ENCODE measurements around the gene MTAP.

Gene MTAP

GRCh38 chr9:21966140-21966851 lies 163.9 kb downstream of the MTAP start:
- peak in 1 of 10 donors; percentile 52 for DNase-seq
- intact Hi-C loops (cut with DNase I): no loop called here

GRCh38 chr9:21967169-21967568 lies 164.7 kb downstream of the MTAP start:
- peak in 1 of 10 donors; percentile 55 for DNase-seq
- intact Hi-C loops (cut with DNase I): no loop called here

- peak in 1 of 10 donors; percentile 24 for DNase-seq
- intact Hi-C loops (cut with DNase I): no loop called here
Observed at GRCh38 chr9:21967702-21968101, 165.3 kb downstream of the MTAP start.

- intact Hi-C loops (cut with DNase I): no loop called here
- peak in 1 of 10 donors; percentile 42 for DNase-seq
Observed at GRCh38 chr9:21968331-21969010, 166.0 kb downstream of the MTAP start.

GRCh38 chr9:21969011-21969940 lies 166.8 kb downstream of the MTAP start:
- intact Hi-C loops (cut with DNase I): no loop called here
- DNase-seq: no peak

- intact Hi-C loops (cut with DNase I): no loop called here
- DNase-seq: peak in 1 of 10 donors; percentile 35
Observed at GRCh38 chr9:21969951-21970799, 167.7 kb downstream of the MTAP start.

GRCh38 chr9:21970800-21971640 lies 168.6 kb downstream of the MTAP start:
- intact Hi-C loops (cut with DNase I): no loop called here
- DNase-seq: peak in 2 of 10 donors; percentile 70 to 83

- intact Hi-C loops (cut with DNase I): no loop called here
- no peak for DNase-seq
Observed at GRCh38 chr9:21972361-21972760, 169.9 kb downstream of the MTAP start.

- intact Hi-C loops (cut with DNase I): no loop called here
- peak in 1 of 10 donors; percentile 44 for DNase-seq
Observed at GRCh38 chr9:21974343-21974721, 171.9 kb downstream of the MTAP start.

GRCh38 chr9:21974722-21975409 lies 172.4 kb downstream of the MTAP start:
- intact Hi-C loops (cut with DNase I): no loop called here
- peak in 2 of 10 donors; percentile 67 to 79 for DNase-seq

GRCh38 chr9:21976334-21976875 lies 174.0 kb downstream of the MTAP start:
- intact Hi-C loops (cut with DNase I): no loop called here
- DNase-seq: no peak

- intact Hi-C loops (cut with DNase I): no loop called here
- no peak for DNase-seq
Observed at GRCh38 chr9:21982391-21982790, 180.0 kb downstream of the MTAP start.

GRCh38 chr9:21982861-21983560 lies 180.6 kb downstream of the MTAP start:
- DNase-seq: no peak
- intact Hi-C loops (cut with DNase I): no loop called here

GRCh38 chr9:21983561-21983935 lies 181.1 kb downstream of the MTAP start:
- DNase-seq: no peak
- intact Hi-C loops (cut with DNase I): no loop called here

- intact Hi-C loops (cut with DNase I): no loop called here
- DNase-seq: no peak
Observed at GRCh38 chr9:21984101-21984500, 181.7 kb downstream of the MTAP start.

- intact Hi-C loops (cut with DNase I): no loop called here
- no peak for DNase-seq
Observed at GRCh38 chr9:21985964-21986667, 183.7 kb downstream of the MTAP start.
